GM12878 (cell line): ENCODE data around the gene PHF20. TPM values are rescaled to one million over a fixed set of nuclear protein-coding genes. Genes with fewer than 3 reads are reported as not detected.

Source experiments
- ATAC-seq: fragments of 200-7000 bp; cut with Tn5 transposase; 3 replicates; pipeline ENCODE4 v1.9.1; 2020; ENCODE audit warnings: mild to moderate bottlenecking, moderate library complexity
- BruUV-seq: library from RNA; stranded (reverse); fragments of 400-500 nt; replicated peaks from 2 replicates; lab custom pipeline; 2021; lab: Mats Ljungman, UMichigan
- CTCF ChIA-PET: fragments of 300-600 bp; sonication (Branson Sonifier 250); formaldehyde crosslinking; extraction: SDS; loops from one replicate; lab custom pipeline; 2021; ENCODE audit warnings: inconsistent platforms; lab: Yijun Ruan, JAX
- POLR2A ChIA-PET: fragments of 350-600 bp; formaldehyde crosslinking; extraction: SDS; loops from one replicate; lab custom pipeline; 2021; ENCODE audit warnings: inconsistent platforms; lab: Charles Lee
- RAD21 ChIA-PET: fragments of 300-600 bp; sonication (Branson Sonifier 250); formaldehyde crosslinking; loops from one replicate; lab custom pipeline; 2023; ENCODE audit warnings: antibody characterized with exemption; ENCODE audit not compliant: unreplicated experiment; lab: Charles Lee
- SMC1A ChIA-PET: fragments of 300-600 bp; sonication (Branson Sonifier 250); formaldehyde crosslinking; loops from one replicate; lab custom pipeline; 2023; ENCODE audit not compliant: unreplicated experiment, uncharacterized antibody; lab: Charles Lee
- DNase-seq: peaks from one replicate; pipeline ENCODE4 v3.0.0-alpha.2; 2011; ENCODE audit warnings: low read depth, low spot score
- FAIRE-seq: peaks from 3 replicates; lab custom pipeline; 2011; peaks lifted over from hg19 to GRCh38; lab: Jason Lieb, UNC
- H2AFZ ChIP-seq: 2 replicates; pipeline ENCODE4 v1.6.0; 2011; ENCODE audit warnings: low read depth, low read length, control low read depth; ENCODE audit not compliant: control insufficient read depth
- H3K27ac ChIP-seq: 2 replicates; pipeline ENCODE4 v1.5.1; 2011; ENCODE audit warnings: control low read depth; ENCODE audit not compliant: control insufficient read depth, insufficient read depth
- H3K27me3 ChIP-seq, 2 experiments: replicated peaks in 1 of 2; 2 replicates each; pipeline versions ENCODE4 v1.6.0 to v1.6.1; 2011; ENCODE audit warnings: low read length in 1 of 2; ENCODE audit not compliant: control insufficient read depth in 2 of 2, insufficient read depth in 2 of 2
- H3K36me3 ChIP-seq, 2 experiments: 2 replicates each; pipeline ENCODE4 v1.5.1; 2011; ENCODE audit warnings: low read length in 1 of 2; ENCODE audit not compliant: control insufficient read depth in 2 of 2, insufficient read depth in 2 of 2
- H3K4me1 ChIP-seq: 2 replicates; pipeline ENCODE4 v1.6.1; 2011; ENCODE audit warnings: mild to moderate bottlenecking, low read length, moderate library complexity, mixed read lengths; ENCODE audit not compliant: control insufficient read depth, insufficient read depth
- H3K4me2 ChIP-seq: 2 replicates; pipeline ENCODE4 v1.6.0; 2011; ENCODE audit warnings: control low read depth; ENCODE audit not compliant: control insufficient read depth, insufficient read depth
- H3K4me3 ChIP-seq: fragments of 200-600 bp; sonication (generic); 2 replicates; pipeline ENCODE4 v1.5.1; 2016
- H3K79me2 ChIP-seq: 2 replicates; pipeline ENCODE4 v1.6.0; 2011; ENCODE audit warnings: low read length; ENCODE audit not compliant: control insufficient read depth, insufficient read depth
- H3K9ac ChIP-seq: 2 replicates; pipeline ENCODE4 v1.8.0; 2011; ENCODE audit warnings: low read length, control low read depth, mixed read lengths; ENCODE audit not compliant: control insufficient read depth, insufficient read depth
- H3K9me3 ChIP-seq: replicated peaks from 3 replicates; pipeline ENCODE4 v1.5.1; 2011; ENCODE audit warnings: mild to moderate bottlenecking, low read length; ENCODE audit not compliant: control insufficient read depth, insufficient read depth
- H4K20me1 ChIP-seq: 2 replicates; pipeline ENCODE4 v1.6.0; 2011; ENCODE audit not compliant: control insufficient read depth, insufficient read depth
- DPF2 ChIP-seq: fragments of 450-650 bp; IDR thresholded peaks from 2 replicates; pipeline ENCODE4 v1.6.1; 2017; ENCODE audit warnings: mild to moderate bottlenecking
- NFYA ChIP-seq: IDR thresholded peaks from 2 replicates; pipeline ENCODE4 v1.6.1; 2011; ENCODE audit warnings: low read depth, mild to moderate bottlenecking, low read length, improper control_type of control experiment, borderline replicate concordance
- NR2F1 ChIP-seq: fragments of 450-650 bp; conservative IDR thresholded peaks from 2 replicates; pipeline ENCODE4 v1.6.1; 2017; ENCODE audit warnings: mild to moderate bottlenecking
- WGBS: methylation state at CpG from one replicate; pipeline ENCODE4 v1.1.6; 2016; ENCODE audit warnings: low lambda C conversion rate; ENCODE audit not compliant: insufficient replicate concordance, insufficient coverage; ENCODE audit errors: missing lambda C conversion rate; 5-methylcytosine and 5-hydroxymethylcytosine counted together
- in situ Hi-C: fragments of 300-500 bp; cut with MboI; formaldehyde crosslinking; loops from 9 replicates; pipeline ENCODE4 v1.14.3; 2018; ENCODE audit warnings: mixed read lengths
- intact Hi-C: fragments of 100-400 bp; cut with micrococcal nuclease; formaldehyde crosslinking; loops from one replicate; pipeline ENCODE4 v1.14.2; 2022; ENCODE audit not compliant: unreplicated experiment
- polyA plus RNA-seq, 11 experiments: library from polyadenylated mRNA; depleted of rRNA in 4 of 11; unstranded in 6 of 11; stranded (reverse) in 5 of 11; fragments of >200 nt; fragmentation: Nextera tagmentation in 4 of 11; fragmentation: Illumina TruSeq in 1 of 11; extraction: Ambion mirVana in 4 of 11; extraction: Trizol in 1 of 11; gene quantifications; 1 replicate in 1 of 11; 2 replicates in 10 of 11; pipeline versions ENCODE4 v1.2.1 to v1.2.3, GENCODE V29; 2011 to 2016; ENCODE audit warnings: inconsistent platforms in 2 of 11, missing spikeins in 2 of 11, low read depth in 1 of 11
- total RNA-seq, 4 experiments: library from RNA; depleted of rRNA in 3 of 4; stranded (reverse); fragments of >200 nt in 3 of 4; fragmentation: Illumina TruSeq in 1 of 4; extraction: Trizol in 1 of 4; gene quantifications; 2 replicates each; pipeline versions ENCODE4 v1.2.1 to v1.2.3, GENCODE V29; 2013 to 2021
- TF ChIP-seq, protein P1 (sequence below): fragments of 450-650 bp; formaldehyde crosslinking; IDR thresholded peaks from 2 replicates; pipeline ENCODE4 v1.4.0; 2022; ENCODE audit warnings: mild to moderate bottlenecking, moderate library complexity
- TF ChIP-seq, protein P2 (sequence below): IDR thresholded peaks from 2 replicates; pipeline ENCODE4 v1.6.1; 2012; ENCODE audit warnings: low read depth, low read length, improper control_type of control experiment
- TF ChIP-seq, protein P3 (sequence below): IDR thresholded peaks from 2 replicates; pipeline ENCODE4 v1.6.1; 2011; ENCODE audit warnings: borderline replicate concordance, low read depth, mild to moderate bottlenecking, moderate library complexity, low read length; ENCODE audit not compliant: insufficient read depth, poor library complexity, severe bottlenecking
- TF ChIP-seq, protein P4 (sequence below): IDR thresholded peaks from 2 replicates; pipeline ENCODE4 v1.6.1; 2012; ENCODE audit warnings: low read length, inconsistent platforms
- TF ChIP-seq, protein P5 (sequence below): fragments of 450-650 bp; formaldehyde crosslinking; IDR thresholded peaks from 2 replicates; pipeline ENCODE4 v1.4.0; 2020; ENCODE audit warnings: mild to moderate bottlenecking, moderate library complexity

Gene PHF20
- total and polyA plus RNA-seq, 10 of the 15 experiments (the other 5 are each of a cell fraction or from before 2014, with no cell fraction given) = 31.6 to 91.2 (median 46.8) TPM

DNA sequence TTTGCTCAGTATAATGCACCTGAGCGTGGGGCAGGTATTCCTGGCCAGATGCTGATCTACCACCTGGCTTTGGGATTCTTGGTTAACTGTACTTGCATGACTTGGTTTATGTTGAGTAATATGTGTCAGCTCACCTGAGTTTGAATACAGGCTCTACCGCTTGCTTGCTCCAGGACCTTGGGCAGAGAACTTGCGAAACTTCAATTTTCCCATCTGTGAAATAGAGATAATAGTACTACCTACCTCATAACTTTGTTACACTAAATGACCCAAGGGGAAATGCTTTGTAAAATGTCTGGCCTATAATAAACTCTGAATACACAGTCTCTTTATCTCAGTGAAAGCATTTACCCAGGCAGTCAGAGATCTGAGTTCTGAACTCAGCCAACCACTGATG, 130.7 kb downstream of the PHF20 start:
- intact Hi-C loops = no loop called here
- TF ChIP-seq, protein P1, sequence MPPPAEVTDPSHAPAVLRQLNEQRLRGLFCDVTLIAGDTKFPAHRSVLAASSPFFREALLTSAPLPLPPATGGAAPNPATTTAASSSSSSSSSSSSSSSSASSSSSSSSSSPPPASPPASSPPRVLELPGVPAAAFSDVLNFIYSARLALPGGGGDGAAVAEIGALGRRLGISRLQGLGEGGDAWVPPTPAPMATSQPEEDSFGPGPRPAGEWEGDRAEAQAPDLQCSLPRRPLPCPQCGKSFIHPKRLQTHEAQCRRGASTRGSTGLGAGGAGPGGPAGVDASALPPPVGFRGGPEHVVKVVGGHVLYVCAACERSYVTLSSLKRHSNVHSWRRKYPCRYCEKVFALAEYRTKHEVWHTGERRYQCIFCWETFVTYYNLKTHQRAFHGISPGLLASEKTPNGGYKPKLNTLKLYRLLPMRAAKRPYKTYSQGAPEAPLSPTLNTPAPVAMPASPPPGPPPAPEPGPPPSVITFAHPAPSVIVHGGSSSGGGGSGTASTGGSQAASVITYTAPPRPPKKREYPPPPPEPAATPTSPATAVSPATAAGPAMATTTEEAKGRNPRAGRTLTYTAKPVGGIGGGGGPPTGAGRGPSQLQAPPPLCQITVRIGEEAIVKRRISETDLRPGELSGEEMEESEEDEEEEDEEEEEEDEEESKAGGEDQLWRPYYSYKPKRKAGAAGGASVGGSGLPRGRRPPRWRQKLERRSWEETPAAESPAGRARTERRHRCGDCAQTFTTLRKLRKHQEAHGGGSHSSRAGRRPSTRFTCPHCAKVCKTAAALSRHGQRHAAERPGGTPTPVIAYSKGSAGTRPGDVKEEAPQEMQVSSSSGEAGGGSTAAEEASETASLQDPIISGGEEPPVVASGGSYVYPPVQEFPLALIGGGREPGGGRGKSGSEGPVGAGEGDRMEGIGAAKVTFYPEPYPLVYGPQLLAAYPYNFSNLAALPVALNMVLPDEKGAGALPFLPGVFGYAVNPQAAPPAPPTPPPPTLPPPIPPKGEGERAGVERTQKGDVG = no peak
- TF ChIP-seq NR2F1 (no peak), NFYA (no peak), DPF2 (no peak)
- TF ChIP-seq, protein P2, sequence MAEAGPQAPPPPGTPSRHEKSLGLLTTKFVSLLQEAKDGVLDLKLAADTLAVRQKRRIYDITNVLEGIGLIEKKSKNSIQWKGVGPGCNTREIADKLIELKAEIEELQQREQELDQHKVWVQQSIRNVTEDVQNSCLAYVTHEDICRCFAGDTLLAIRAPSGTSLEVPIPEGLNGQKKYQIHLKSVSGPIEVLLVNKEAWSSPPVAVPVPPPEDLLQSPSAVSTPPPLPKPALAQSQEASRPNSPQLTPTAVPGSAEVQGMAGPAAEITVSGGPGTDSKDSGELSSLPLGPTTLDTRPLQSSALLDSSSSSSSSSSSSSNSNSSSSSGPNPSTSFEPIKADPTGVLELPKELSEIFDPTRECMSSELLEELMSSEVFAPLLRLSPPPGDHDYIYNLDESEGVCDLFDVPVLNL = no peak
- TF ChIP-seq, protein P3, sequence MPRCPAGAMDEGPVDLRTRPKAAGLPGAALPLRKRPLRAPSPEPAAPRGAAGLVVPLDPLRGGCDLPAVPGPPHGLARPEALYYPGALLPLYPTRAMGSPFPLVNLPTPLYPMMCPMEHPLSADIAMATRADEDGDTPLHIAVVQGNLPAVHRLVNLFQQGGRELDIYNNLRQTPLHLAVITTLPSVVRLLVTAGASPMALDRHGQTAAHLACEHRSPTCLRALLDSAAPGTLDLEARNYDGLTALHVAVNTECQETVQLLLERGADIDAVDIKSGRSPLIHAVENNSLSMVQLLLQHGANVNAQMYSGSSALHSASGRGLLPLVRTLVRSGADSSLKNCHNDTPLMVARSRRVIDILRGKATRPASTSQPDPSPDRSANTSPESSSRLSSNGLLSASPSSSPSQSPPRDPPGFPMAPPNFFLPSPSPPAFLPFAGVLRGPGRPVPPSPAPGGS = no peak
- TF ChIP-seq, protein P4, sequence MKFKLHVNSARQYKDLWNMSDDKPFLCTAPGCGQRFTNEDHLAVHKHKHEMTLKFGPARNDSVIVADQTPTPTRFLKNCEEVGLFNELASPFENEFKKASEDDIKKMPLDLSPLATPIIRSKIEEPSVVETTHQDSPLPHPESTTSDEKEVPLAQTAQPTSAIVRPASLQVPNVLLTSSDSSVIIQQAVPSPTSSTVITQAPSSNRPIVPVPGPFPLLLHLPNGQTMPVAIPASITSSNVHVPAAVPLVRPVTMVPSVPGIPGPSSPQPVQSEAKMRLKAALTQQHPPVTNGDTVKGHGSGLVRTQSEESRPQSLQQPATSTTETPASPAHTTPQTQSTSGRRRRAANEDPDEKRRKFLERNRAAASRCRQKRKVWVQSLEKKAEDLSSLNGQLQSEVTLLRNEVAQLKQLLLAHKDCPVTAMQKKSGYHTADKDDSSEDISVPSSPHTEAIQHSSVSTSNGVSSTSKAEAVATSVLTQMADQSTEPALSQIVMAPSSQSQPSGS = no peak
- TF ChIP-seq, protein P5, sequence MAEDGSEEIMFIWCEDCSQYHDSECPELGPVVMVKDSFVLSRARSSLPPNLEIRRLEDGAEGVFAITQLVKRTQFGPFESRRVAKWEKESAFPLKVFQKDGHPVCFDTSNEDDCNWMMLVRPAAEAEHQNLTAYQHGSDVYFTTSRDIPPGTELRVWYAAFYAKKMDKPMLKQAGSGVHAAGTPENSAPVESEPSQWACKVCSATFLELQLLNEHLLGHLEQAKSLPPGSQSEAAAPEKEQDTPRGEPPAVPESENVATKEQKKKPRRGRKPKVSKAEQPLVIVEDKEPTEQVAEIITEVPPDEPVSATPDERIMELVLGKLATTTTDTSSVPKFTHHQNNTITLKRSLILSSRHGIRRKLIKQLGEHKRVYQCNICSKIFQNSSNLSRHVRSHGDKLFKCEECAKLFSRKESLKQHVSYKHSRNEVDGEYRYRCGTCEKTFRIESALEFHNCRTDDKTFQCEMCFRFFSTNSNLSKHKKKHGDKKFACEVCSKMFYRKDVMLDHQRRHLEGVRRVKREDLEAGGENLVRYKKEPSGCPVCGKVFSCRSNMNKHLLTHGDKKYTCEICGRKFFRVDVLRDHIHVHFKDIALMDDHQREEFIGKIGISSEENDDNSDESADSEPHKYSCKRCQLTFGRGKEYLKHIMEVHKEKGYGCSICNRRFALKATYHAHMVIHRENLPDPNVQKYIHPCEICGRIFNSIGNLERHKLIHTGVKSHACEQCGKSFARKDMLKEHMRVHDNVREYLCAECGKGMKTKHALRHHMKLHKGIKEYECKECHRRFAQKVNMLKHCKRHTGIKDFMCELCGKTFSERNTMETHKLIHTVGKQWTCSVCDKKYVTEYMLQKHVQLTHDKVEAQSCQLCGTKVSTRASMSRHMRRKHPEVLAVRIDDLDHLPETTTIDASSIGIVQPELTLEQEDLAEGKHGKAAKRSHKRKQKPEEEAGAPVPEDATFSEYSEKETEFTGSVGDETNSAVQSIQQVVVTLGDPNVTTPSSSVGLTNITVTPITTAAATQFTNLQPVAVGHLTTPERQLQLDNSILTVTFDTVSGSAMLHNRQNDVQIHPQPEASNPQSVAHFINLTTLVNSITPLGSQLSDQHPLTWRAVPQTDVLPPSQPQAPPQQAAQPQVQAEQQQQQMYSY (CRISPR knock-in tag) = no peak

More for the DNA sequence above, 130.7 kb downstream of the PHF20 start:
- ChIA-PET RAD21 (no interaction called here), CTCF (no interaction called here), SMC1A (interaction anchor here (1.3 kb wide), 1 partner anchor 10 kb away, joined by 4 read pairs; no protein-coding TSS in a partner anchor), POLR2A (no interaction called here)
- in situ Hi-C loops = no loop called here
- peaks cover 0 to 12% of the 10 kb centered on the region in 2 experiments; a peak in 1 of 4 replicates for H3K36me3 ChIP-seq
- no peak overlapping the region for H3K4me3 ChIP-seq
- no peaks in the 10 kb centered on the region; the same call in 1 of the 2 replicates for H3K79me2 ChIP-seq
- H3K4me1 ChIP-seq = no peaks in the 10 kb centered on the region
- peaks cover 3% of the 10 kb centered on the region; the same call in 1 of the 2 replicates for H4K20me1 ChIP-seq
- H3K27me3 ChIP-seq = no peaks in the 10 kb centered on the region
- no TSS peak for BruUV-seq
- no peak overlapping the region for H2AFZ ChIP-seq
- H3K27ac ChIP-seq = no peak overlapping the region
- ATAC-seq (no peak), FAIRE-seq (no peak), DNase-seq (no peak)
- H3K9me3 ChIP-seq = no peaks in the 10 kb centered on the region
- WGBS = 95% methylated on average over 3 of the region's 3 CpGs
- H3K4me2 ChIP-seq = no peak overlapping the region
- H3K9ac ChIP-seq = no peak overlapping the region
